Measurements from ENCODE around the gene EFEMP2. TPM values are rescaled to one million over a fixed set of nuclear protein-coding genes. Genes with fewer than 3 reads are reported as not detected.
A peak's percentile ranks its signal among the peaks of the same experiment; 100 is the strongest.

EFEMP2 gene
- total and polyA plus RNA-seq, 10 of the 15 experiments (the other 5 are each of a cell fraction or from before 2014, with no cell fraction given), result 0.24 to 13.2 (median 1.3) TPM; not detected in 1

DNA sequence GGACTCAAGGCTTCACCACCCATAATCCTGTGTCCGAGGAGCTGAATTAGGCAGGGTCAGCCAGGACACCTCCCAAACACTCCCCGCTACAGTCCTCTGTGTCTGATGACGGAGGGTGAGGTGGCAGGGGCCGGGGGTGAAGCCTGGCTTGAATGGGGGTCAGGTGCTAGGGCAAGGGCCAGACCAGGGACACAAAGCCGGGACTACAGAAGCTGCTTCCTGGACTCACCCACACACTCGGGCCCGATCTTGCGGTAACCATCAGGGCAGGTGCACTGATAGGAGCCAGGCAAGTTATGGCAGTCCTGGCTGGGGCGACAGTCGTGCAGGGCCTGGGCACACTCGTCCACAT is 2.3 kb downstream of the EFEMP2 start:
- DNase-seq (ENCODE audit: low read depth, low spot score) (no peak), ATAC-seq (no peak), FAIRE-seq (no peak)
- in situ Hi-C loops (cut with MboI), result loop anchor here (25.0 kb wide), 1 partner anchor 1633 kb away; the partner anchor contains the start of genes DNAJC4, FKBP2, NUDT22 and PPP1R14B
- Histone ChIP-seq H3K27me3 (replicated peaks in 1 of 2; ENCODE audit: control insufficient read depth in 2 of 2, insufficient read depth in 2 of 2, low read length in 1 of 2) (no peaks in the 10 kb centered on the region), H3K4me1 (ENCODE audit: control insufficient read depth, insufficient read depth, low read length) (peaks cover 11% of the 10 kb centered on the region), H3K9me3 (replicated peaks; ENCODE audit: control insufficient read depth, insufficient read depth, low read length) (no peaks in the 10 kb centered on the region), H3K9ac (ENCODE audit: control insufficient read depth, insufficient read depth, low read length) (no peak overlapping the region), H2AFZ (ENCODE audit: control insufficient read depth, low read depth, low read length) (no peak overlapping the region), H3K27ac (ENCODE audit: control insufficient read depth, insufficient read depth) (no peak overlapping the region), H4K20me1 (ENCODE audit: control insufficient read depth, insufficient read depth) (no peaks in the 10 kb centered on the region), H3K36me3 (ENCODE audit: control insufficient read depth in 2 of 2, insufficient read depth in 2 of 2, low read length in 1 of 2) (peaks cover 8 to 14% of the 10 kb centered on the region in 2 experiments), H3K4me3 (no peak overlapping the region), H3K4me2 (ENCODE audit: control insufficient read depth, insufficient read depth) (no peak overlapping the region), H3K79me2 (ENCODE audit: control insufficient read depth, insufficient read depth, low read length) (no peaks in the 10 kb centered on the region)
- ChIA-PET POLR2A (interaction anchor here (0.6 to 4.5 kb wide), 2 partner anchors 10 to 17 kb away, joined by 3 to 44 read pairs; partner anchors contain the start of gene MUS81), RAD21 (ENCODE audit: unreplicated experiment) (interaction anchor here (1.0 kb wide), 1 partner anchor 18 kb away, joined by 3 read pairs; the partner anchor contains the start of gene FIBP), SMC1A (ENCODE audit: uncharacterized antibody, unreplicated experiment) (interaction anchor here (2.3 kb wide), 1 partner anchor 10 kb away, joined by 7 read pairs; the partner anchor contains the start of gene MUS81), CTCF (interaction anchor here (1.1 to 4.5 kb wide), 4 partner anchors 10 to 90 kb away, joined by 3 to 41 read pairs (median 15); partner anchors contain the start of genes CCDC85B, CFL1 and MUS81)
- TF ChIP-seq CBFB (IDR thresholded peaks at IDR 0.05; ENCODE audit: low read depth), result 0 out of 2 replicates have a peak, but pooled peaks have one; percentile 12
- no peak for TF ChIP-seq NFXL1 (IDR thresholded peaks at IDR 0.05; ENCODE audit: borderline replicate concordance)
- no peak for TF ChIP-seq RFX5 (IDR thresholded peaks at IDR 0.05; ENCODE audit: low read depth, low read length)
- TF ChIP-seq POLR2A (IDR thresholded peaks at IDR 0.05; ENCODE audit: low read depth, low read length), result peak; percentile 73; the same call in 1 of the 2 replicates
- TF ChIP-seq ZNF274 (IDR thresholded peaks at IDR 0.05; ENCODE audit: insufficient read depth, insufficient read length), result no peak
- no peak for TF ChIP-seq ASH2L (IDR thresholded peaks at IDR 0.05; ENCODE audit: borderline replicate concordance, low read depth)
- TF ChIP-seq JUND (IDR thresholded peaks at IDR 0.05; ENCODE audit: low read depth, low read length), result no peak
- no peak for TF ChIP-seq ZNF622 (IDR thresholded peaks at IDR 0.05)
- TF ChIP-seq, protein P1, sequence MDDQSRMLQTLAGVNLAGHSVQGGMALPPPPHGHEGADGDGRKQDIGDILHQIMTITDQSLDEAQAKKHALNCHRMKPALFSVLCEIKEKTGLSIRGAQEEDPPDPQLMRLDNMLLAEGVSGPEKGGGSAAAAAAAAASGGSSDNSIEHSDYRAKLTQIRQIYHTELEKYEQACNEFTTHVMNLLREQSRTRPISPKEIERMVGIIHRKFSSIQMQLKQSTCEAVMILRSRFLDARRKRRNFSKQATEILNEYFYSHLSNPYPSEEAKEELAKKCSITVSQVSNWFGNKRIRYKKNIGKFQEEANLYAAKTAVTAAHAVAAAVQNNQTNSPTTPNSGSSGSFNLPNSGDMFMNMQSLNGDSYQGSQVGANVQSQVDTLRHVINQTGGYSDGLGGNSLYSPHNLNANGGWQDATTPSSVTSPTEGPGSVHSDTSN (IDR thresholded peaks at IDR 0.05; ENCODE audit: insufficient replicate concordance, low read depth, low read length), result no peak
- TF ChIP-seq PML (IDR thresholded peaks at IDR 0.05; ENCODE audit: low read length), result no peak
- no peak for TF ChIP-seq STAT3 (IDR thresholded peaks at IDR 0.05; ENCODE audit: low read depth, low read length)
- intact Hi-C loops (cut with micrococcal nuclease; ENCODE audit: unreplicated experiment), result no loop called here
- no TSS peak for BruUV-seq (replicated peaks)
- 44% methylated on average over 8 of the region's 11 CpGs for WGBS (ENCODE audit: insufficient coverage, insufficient replicate concordance, low lambda C conversion rate, missing lambda C conversion rate)

All from GM12878 (cell line).